A375 (cell line): ENCODE results near the gene OR2T6. TPM values are rescaled to one million over a fixed set of nuclear protein-coding genes. Genes with fewer than 3 reads are reported as not detected.

Source experiments
- total RNA-seq: library from RNA; depleted of rRNA; stranded (reverse); fragments of >200 nt; shearing (Covaris generic); gene quantifications from 2 replicates; pipeline ENCODE4 v1.2.3, GENCODE V29; 2014; rRNA removed

The OR2T6 gene
- total RNA-seq: not detected in 2 replicates

GRCh38 chr1:248375446-248375845 is at the start of gene OR2T6:
OR2T6 (plus strand) TSS chr1:248375746; CDS start chr1:248387609, 11,863 bp downstream.

GRCh38 chr1:248348475-248348874 is 27.1 kb upstream of the OR2T6 start, which contains the start of gene OR14C36:
OR14C36 (plus strand) TSS chr1:248348775; CDS start chr1:248348775, 0 bp downstream.

GRCh38 chr1:248361121-248361715 is 14.3 kb upstream of the OR2T6 start, which contains the start of gene OR2T4:
OR2T4 (plus strand) TSS chr1:248361665; CDS start chr1:248361665, 0 bp downstream.

GRCh38 chr1:248402748-248403147 is 27.2 kb downstream of the OR2T6 start, which contains the start of gene OR2T1:
OR2T1 (plus strand) TSS chr1:248403048; CDS start chr1:248406148, 3,100 bp downstream.

Other genes starting within 250 kb of the OR2T6 start
- gene OR2M5, start 230.6 kb upstream of the OR2T6 start, total RNA-seq: not detected in 2 replicates
- not detected in 2 replicates for gene OR2M2, start 200.9 kb upstream of the OR2T6 start, total RNA-seq
- gene OR2M3, start 178.5 kb upstream of the OR2T6 start, total RNA-seq: under 0.01 TPM in 1 of 2 replicates, not detected in the other
- gene OR2M4, start 144.3 kb upstream of the OR2T6 start, total RNA-seq: 0.08 TPM in 1 of 2 replicates, not detected in the other
- gene OR2T33, start 97.8 kb upstream of the OR2T6 start, total RNA-seq: 0.32 and 0.91 TPM in 2 replicates
- gene OR2T12, start 72.3 kb upstream of the OR2T6 start, total RNA-seq: not detected in 2 replicates
- gene OR2M7, start 51.2 kb upstream of the OR2T6 start, total RNA-seq: not detected in 2 replicates
- not detected in 2 replicates for gene OR14C36, start 27.0 kb upstream of the OR2T6 start, total RNA-seq
- gene OR2T4, start 14.1 kb upstream of the OR2T6 start, total RNA-seq: not detected in 2 replicates
- gene OR2T1, start 27.3 kb downstream of the OR2T6 start, total RNA-seq: not detected in 2 replicates
- gene OR2T2, start 69.9 kb downstream of the OR2T6 start, total RNA-seq: not detected in 2 replicates
- not detected in 2 replicates for gene OR2T3, start 97.6 kb downstream of the OR2T6 start, total RNA-seq
- gene OR2T5, start 112.8 kb downstream of the OR2T6 start, total RNA-seq: not detected in 2 replicates
- gene OR2G6, start 132.3 kb downstream of the OR2T6 start, total RNA-seq: not detected in 2 replicates
- not detected in 2 replicates for gene OR2T29, start 187.0 kb downstream of the OR2T6 start, total RNA-seq
- not detected in 2 replicates for gene OR2T34, start 199.0 kb downstream of the OR2T6 start, total RNA-seq
- not detected in 2 replicates for gene OR2T10, start 222.0 kb downstream of the OR2T6 start, total RNA-seq